Keratinocyte (primary cell): ENCODE results near the gene SPANXD.

Source experiments
- EZH2 ChIP-seq: IDR thresholded peaks from one replicate; pipeline ENCODE4 v1.6.1; 2012; ENCODE audit warnings: inconsistent platforms, mild to moderate bottlenecking, low read length, moderate library complexity
- TF ChIP-seq, protein P1 (sequence below), 3 experiments: IDR thresholded peaks in 1 of 3; conservative IDR thresholded peaks in 1 of 3; optimal IDR thresholded peaks in 1 of 3; 2 replicates in 2 of 3; 3 replicates in 1 of 3; pipeline versions ENCODE3 to v1.5.1; 2011; ENCODE audit warnings: low read length in 3 of 3, mild to moderate bottlenecking in 3 of 3, moderate library complexity in 2 of 3, control low read depth in 1 of 3, inconsistent platforms in 1 of 3; ENCODE audit not compliant: insufficient read depth in 2 of 3; ENCODE audit errors: extremely low read depth in 1 of 3

DNA sequence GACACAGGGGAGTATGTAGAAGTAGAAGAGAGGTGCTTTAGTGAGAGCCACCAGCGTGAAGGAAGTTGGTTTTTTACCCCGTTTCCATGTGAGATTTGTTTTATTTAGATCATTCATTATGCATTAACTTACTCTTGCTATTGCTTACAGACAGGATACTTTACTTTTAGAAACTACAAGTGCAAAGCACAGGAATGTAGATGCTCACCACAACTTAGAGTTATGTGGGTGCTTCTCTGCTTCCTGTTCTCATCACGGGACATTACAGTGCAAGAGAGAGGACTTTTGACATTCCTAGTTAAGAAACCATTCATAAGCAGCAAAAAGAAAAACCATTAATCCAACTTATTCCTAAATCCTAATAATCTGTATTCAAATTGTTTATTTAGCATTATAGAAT lies 25.6 kb upstream of the SPANXD start:
- TF ChIP-seq EZH2: no peak
- TF ChIP-seq, protein P1, sequence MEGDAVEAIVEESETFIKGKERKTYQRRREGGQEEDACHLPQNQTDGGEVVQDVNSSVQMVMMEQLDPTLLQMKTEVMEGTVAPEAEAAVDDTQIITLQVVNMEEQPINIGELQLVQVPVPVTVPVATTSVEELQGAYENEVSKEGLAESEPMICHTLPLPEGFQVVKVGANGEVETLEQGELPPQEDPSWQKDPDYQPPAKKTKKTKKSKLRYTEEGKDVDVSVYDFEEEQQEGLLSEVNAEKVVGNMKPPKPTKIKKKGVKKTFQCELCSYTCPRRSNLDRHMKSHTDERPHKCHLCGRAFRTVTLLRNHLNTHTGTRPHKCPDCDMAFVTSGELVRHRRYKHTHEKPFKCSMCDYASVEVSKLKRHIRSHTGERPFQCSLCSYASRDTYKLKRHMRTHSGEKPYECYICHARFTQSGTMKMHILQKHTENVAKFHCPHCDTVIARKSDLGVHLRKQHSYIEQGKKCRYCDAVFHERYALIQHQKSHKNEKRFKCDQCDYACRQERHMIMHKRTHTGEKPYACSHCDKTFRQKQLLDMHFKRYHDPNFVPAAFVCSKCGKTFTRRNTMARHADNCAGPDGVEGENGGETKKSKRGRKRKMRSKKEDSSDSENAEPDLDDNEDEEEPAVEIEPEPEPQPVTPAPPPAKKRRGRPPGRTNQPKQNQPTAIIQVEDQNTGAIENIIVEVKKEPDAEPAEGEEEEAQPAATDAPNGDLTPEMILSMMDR (optimal IDR thresholded peaks at IDR 0.05 in 1 of 3, IDR thresholded peaks at IDR 0.05 in 1 of 3, conservative IDR thresholded peaks at IDR 0.05 in 1 of 3; ENCODE audit: extremely low read depth in 1 of 3, insufficient read depth in 2 of 3, low read length in 3 of 3): no peak
